ENCODE measurements around the gene SYNPO2L.

The SYNPO2L gene

DNA sequence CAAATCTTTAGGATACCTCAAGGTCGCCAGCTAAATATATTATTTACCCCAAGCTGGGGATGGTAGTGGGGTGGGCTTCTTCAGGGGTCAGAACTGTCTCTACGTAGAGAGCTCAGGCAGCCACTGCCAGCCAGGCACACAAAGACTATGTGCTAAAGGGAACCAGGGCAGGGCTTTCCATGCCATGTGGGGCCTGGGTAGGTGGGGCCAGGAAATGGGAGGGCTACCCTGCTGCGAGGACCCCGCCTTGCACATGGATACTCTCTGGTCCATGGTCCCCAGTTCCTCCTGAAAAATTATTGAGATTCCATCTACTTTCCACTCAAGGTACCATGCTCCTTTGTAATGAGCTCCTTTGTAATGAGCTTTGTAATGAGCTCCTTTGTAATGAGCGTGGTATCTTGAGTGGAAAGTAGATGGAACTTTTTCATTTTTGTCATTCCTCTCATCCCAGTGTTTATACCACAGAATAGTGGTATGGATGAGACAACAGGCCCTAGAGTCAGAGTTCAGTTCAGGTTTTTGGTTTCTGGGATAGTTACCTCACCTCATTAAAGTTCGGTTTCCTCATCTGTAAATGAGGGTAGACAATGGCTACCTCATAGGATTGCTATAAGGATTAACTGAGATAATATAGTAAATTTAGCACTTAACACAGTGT lies 5.8 kb downstream of the SYNPO2L start:
- no peak for DNase-seq (ENCODE audit: low read depth)

DNA sequence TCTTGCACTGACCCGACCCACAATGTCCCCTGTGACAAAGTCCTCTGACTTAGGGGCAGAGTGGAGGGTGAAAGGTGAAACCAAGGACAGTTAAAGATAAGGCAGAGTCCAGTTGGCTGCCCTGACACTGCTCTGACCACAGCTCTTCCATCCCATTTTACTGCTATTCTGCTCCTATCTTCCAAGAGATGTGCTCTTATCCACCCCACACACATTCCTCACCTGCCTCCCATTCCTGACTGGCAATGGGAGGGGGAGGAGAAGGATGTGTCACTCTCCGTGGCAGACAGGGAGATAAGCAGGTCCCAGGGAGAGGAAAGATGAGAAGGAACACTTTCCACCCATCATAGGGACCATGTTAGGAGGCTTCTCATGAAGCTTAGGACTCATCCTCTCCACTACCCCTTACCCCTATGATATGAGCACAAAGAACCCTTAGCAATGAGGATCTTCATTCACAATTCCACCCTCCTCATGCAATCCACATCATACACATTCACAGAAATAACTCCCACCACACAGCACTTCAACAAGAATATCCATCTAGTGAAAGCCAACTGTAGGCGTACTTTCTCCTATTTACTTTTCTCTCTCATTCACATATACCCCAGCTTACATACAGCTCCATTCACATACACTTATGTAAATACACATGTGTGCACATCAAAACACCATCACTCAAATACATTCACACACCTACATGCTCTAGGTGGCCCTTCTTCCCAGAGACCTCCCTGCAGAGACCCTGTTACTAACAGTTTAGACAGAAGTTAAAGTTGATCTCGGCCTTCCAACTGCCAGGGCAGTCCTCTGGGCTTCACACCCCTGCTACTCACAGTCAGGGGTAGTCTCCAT lies 6.6 kb downstream of the SYNPO2L start:
- DNase-seq (ENCODE audit: low read depth) = no peak

DNA sequence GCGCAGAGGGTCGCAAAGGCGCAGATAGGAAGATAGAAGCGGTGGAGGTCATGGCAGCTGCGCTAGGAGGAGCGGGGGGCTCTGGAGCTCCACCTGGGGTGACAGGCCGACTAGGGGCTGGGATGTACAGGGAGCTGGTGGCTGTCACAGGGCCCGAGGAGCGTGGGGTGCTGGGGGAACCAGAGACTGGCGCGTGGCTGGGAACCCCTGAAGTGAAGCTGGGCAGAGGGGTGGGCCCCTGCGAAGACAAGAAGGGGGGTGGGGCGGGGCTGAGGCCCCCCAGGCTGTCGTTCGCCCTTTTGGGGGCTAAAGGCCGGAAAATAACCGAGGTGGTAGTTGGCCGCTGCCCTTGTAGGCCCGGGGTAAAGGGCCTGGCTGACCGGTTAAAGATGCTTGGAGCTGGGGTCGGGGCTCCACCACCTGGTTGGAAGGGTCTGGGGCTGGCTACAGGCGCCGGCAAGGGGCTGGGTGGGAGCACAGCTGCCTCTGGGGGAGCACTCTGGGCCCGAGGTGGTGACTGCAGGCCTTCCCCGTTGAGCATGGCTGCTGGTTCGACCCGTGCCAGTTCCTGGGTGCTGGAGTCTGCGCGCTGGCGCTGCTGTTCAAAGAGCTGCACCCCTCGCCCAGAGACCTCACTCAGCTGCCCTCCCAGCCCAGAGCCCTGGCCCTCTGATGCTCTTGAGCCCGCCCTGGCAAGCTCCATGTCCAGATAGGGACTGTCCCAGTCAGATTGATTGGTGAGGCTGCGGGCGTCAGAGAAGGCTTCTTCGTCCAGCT lies 7.8 kb downstream of the SYNPO2L start:
- DNase-seq (ENCODE audit: low read depth) = no peak

DNA sequence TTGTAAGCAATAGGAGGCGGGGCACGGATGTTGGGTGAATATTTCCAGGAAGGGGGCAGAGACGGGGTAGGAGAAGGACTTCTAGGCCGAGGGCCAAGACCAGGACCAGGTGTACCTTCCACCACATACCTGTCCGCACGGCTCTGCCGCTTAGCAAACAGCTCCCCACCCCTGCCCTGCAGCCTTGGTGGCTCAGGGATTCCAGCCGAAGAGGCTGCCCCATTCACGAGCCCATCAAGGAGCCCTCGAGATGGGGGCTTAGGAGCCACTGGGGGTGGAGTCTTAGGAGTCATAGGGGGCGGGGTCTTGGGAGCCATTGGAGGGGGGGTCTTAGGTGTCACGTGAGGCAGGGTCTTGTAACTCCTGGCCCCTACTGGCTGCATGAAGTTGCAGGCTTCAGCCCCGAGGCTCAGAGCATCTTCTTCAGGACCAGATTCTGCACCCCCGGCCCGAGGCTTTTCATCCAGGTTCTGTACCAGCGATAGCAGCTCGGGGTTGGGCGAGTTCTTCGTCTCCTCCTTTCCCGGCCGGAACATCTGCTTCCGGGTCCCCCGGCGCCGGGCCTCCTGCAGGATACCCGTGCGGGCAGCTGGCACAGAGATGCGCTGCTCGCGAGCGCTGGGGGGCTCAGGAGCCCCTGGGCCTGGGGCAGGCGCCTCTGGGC lies 8.5 kb downstream of the SYNPO2L start:
- DNase-seq (ENCODE audit: low read depth) = no peak

DNA sequence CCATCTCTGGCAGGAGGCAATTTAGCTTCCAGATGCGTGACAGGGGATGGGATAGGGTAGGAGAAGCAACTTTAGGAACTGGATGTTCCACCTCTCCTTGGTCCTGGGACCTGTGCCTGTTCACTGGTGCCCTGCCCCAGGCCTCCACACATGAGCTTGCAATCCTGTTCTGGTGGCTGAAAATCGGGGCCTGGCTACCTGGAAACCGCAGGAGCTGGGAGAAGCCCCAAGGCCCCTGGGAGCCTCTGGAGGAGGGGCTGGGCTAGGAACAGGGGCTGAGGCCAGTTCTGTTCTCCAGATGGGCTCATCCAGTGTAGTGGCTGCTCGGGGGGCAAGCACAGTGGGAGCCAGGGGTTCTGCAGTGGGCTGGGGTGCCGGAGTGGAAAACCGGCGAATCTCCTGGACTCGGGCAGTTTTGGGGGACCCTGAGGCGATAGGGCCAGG lies 9.2 kb downstream of the SYNPO2L start:
- no peak for DNase-seq (ENCODE audit: low read depth)

DNA sequence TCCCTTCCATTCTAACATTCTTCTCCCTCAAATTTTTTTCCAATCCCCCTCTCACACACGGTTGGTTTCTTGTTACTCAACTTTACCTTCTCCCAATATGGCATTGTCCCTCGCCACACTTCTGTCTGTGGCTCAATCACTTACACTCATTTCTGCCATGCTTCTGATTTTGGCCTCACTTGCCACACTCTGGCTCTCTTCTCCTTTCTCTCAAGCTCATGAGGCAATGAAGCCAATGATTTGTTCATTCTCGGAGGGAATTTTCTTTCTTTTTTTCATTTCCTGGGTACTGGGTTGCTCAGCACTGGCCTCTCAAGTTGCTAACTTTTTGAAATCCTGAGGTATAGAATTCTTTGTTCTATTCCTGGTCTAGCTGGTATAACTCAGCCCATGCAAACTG lies 10.6 kb downstream of the SYNPO2L start:
- no peak for DNase-seq (ENCODE audit: low read depth)

DNA sequence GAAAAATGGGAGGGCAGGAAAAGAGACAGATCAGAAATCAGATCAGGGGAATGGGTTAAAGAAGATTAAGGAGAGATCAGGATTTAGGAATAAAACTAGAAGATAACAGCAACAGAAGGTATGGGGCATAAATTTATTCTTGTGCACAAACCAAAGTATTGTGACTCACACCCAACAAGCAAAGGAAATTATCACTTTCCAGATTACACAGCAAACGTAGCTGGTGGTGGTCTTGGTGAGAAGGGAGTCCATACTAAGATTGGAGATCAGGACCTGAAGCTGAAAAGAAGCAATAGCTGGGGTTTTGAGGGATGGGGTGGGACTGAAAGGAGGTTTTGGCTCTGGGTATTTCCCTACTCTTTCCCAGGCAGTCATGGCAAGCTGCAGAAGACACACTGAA lies 11.1 kb downstream of the SYNPO2L start:
- DNase-seq (ENCODE audit: low read depth) = no peak

DNA sequence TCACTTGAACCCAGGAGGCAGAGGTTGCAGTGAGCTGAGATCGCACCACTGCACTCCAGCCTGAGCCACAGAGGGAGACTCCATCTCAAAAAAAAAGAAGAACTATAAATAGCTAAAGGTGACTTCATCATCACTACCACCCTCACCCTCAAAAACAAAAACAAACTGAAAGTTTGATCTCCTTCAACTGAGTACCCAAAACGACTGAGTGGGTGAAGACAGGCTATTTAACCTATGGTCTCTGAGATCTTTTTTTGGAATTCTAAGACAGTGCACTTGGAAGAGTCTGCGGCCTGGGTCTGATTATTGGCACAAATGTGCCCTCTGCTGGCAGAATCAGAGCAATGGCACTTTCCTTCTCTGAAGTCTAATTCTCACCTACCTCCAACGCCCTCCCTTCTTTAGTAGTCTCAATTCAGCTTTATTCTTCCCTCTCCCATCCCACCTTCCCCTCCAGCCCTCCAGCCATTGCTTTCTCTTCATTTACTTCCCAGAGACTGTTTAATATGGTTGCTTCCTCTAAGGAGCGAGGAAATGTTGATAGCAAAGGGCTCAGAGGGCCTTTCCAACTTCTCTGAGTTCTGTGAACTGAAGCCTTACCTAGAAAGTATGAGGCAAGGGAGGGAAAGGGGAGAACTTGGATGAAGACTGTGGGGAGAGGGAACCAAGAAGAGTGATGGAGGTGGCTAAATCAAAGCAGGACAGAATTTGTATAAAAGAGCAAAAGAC lies 11.7 kb downstream of the SYNPO2L start:
- peak; percentile 33 for DNase-seq (ENCODE audit: low read depth)

DNA sequence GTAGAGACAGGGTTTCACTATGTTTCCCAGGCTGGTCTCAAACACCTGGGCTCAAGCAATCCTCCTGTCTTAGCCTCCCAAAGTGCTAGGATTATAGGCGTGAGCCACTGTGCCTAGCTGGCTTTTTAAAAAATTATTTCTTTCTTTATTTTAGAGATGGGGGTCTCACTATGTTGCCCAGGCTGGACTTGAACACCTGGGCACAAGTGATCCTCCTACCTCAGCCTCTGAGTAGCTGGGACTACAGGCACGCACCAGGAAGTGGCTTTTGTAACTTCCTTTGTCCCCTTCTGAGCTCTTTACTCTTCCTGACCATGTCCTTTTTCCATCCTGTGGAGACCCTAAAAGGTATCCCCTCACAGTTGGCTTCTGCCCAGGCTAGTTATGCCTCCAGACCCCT lies 12.5 kb downstream of the SYNPO2L start:
- DNase-seq (ENCODE audit: low read depth) = no peak

DNA sequence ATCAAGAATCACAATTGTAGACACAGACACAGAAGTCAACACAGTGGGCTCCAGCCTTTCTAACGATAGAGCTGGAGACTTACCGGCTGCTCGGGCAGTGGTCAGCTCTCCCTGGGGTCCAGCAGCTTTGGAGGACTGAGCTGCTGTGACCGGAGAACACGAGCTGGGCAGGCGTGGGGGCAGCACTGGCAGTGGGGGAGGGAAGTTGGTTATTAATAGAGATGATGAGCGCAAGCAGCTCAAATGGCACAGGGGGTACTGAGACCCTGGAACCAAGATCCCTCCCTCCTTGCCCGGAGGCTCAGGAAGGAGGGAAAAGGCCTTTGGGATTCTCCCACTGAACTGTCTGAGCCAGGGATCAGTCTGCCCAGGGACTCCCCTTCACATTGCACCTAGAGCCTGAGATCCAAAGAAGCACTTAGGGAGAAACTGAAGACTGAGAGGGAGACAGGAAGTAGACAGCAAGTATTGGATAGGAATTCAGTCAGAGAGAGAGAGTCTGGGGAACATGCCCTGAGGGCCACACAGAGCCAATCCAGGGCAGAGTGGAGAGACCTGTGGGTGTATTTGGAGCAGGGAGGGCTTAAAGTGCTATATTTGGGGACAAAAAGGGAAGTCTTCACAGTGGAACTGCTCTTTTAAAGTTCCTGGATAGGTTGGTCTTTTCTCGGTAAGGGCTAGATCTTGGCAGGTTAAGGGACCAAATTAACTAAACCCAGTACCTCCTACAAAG lies 14.3 kb downstream of the SYNPO2L start, which contains the start of gene MYOZ1:
Gene MYOZ1 (minus strand): TSS at position 147 of the 733 bp plus-strand sequence. CDS start 1,457 bp downstream, outside the sequence.
- DNase-seq (ENCODE audit: low read depth) = no peak

DNA sequence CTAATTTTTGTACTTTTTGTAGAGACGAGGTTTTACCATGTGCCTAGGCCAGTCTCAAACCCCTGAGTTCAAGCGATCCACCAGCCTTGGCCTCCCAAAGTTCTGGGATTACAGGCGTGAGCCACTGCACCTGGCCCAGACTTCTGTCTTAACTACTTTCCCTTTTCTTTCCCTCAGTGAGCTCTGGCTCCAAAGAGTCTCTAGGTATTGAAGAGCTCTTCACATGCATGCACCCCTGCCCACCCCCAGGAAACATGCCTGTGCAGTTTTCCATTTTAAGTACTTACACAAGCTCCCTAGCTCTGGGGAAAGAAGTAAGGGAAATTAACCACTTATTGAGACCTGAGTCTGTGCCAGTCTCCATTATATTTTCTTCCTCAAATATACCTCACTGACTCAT lies 16.5 kb downstream of the SYNPO2L start:
- no peak for DNase-seq (ENCODE audit: low read depth)

DNA sequence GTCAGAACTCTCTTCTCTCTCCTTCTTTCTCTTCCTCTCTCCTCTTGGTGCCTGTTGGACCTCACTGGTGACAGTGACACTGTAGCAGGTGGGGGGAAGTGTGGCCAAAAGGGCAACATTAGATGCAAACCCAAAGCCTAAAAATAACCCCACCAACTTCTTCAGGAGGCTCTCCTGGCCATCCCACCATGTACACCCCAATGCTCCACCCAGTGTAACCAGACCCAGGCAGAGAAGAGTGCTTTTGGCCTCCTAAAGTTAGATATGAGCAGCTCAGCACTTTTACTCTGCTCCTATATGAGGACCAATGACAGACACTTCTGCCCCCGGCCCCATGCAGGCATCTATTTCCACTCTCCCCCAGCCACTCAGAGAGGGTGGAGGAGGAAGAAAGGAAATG lies 20.0 kb downstream of the SYNPO2L start:
- no peak for DNase-seq (ENCODE audit: low read depth)

DNA sequence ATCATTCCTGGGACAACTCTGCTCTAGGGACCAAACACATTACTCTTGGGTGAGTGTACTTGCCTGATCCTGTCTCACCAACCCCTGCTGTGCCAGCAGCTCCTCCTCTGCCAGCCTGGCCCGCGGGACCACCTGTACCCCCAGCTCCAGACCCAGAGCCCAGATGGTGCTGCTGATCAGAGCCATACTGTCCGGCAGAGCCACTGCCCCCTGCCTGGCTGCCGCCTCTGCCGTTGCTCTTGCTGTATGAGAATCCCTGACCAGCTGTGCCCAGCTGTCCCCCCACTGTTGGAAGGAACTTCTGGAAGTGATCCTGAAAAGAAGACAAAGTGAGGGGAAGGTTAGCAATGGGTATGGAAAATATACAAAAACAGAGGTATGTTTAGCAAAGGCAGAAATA lies 21.4 kb downstream of the SYNPO2L start:
- DNase-seq (ENCODE audit: low read depth) = no peak

DNA sequence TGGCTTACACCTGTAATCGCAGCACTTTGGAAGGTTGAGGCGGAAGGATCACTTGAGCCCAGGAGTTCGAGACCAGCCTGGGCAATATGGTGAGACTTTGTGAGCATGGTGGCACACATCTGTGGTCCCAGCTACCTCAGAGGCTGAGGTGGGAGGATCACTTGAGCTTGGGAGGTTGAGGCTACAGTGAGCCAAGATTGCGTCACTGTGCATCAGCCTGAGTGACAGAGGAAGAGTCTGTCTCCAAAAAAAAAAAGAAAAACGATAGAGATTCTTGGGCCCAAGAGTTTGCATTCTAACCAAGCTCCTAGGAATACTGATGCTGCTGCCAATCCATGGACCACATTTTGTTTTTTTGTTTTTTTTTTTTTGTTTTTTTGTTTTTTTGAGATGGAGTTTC lies 26.7 kb downstream of the SYNPO2L start:
- no peak for DNase-seq (ENCODE audit: low read depth)

DNA sequence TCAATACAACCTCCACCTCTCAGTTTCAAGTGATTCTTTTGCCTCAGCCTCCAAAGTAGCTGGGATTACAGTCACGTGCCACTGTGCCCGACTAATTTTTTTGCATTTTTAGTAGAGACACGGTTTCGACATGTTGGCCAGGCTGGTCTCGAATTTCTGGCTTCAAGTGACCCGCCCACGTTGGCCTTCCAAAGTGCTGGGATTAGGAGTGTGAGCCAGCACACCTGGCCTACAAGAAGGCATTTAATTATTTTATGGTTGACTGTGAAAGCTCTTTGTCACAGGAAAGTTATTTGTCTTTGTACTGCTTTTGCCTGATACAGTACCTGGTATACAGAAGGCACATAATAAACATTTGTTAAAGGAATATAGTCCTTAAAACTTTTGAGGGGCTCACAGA lies 27.4 kb downstream of the SYNPO2L start:
- DNase-seq (ENCODE audit: low read depth) = no peak

DNA sequence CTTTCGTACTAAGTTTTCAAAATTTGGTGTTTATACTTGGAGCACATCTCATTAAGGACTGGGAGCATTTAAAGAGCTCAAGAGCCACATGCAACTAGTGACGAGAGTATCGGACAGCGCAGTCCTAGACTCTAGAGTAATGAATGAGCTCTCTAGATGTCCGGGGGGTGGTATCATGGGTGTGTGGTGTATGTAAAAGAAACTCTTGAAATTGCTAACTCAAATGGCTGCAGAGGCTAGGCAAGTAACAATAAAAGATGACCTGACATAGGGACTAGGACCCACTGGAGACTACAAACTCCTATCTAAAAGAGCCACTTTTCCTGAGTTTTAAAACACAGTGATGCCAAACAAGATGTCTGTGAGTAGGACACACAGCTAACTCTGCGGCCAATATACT lies 28.5 kb downstream of the SYNPO2L start:
- DNase-seq (ENCODE audit: low read depth) = no peak

DNA sequence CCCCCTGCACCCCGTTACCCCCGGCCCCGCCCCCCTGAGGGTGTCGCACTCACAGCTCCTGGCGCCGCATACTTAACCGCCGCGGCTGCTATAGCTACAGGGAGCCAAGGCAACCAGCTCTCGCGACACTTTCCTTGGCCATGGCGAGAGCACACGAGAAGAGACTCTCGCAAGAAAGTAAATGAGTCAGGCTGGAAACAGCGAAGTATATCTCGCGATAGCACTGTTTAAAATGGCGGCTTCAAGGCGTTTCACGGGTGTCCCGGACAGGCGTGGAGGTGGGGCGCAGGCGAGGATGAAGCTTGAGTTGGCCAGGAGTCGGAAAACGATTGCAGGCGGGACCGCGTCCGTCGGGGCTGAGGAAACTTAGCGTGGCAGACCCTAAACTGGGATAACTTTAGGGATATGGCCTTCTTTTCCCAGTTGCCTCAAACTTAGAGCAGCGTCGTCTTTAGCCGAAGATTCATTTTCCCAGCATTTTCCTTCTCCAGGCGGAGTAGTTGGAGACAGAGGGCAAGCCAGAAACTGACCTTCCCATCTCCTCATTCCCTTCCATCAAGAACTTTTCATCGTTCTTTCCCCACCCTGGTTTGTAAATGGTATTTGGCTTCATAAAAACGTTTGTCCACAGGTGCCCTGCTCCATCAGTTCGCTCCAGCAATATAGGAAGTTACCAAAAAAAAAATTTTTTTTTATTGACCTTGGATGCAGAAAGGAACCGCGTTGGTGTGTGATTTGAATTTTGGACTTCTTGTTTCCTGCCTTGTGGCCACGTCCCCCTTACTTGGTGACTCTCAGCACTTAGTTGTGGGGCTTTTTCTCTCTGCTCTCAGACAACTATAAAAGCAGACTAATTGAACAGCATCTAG lies 29.7 kb downstream of the SYNPO2L start:
- peak; percentile 89 for DNase-seq (ENCODE audit: low read depth)

DNA sequence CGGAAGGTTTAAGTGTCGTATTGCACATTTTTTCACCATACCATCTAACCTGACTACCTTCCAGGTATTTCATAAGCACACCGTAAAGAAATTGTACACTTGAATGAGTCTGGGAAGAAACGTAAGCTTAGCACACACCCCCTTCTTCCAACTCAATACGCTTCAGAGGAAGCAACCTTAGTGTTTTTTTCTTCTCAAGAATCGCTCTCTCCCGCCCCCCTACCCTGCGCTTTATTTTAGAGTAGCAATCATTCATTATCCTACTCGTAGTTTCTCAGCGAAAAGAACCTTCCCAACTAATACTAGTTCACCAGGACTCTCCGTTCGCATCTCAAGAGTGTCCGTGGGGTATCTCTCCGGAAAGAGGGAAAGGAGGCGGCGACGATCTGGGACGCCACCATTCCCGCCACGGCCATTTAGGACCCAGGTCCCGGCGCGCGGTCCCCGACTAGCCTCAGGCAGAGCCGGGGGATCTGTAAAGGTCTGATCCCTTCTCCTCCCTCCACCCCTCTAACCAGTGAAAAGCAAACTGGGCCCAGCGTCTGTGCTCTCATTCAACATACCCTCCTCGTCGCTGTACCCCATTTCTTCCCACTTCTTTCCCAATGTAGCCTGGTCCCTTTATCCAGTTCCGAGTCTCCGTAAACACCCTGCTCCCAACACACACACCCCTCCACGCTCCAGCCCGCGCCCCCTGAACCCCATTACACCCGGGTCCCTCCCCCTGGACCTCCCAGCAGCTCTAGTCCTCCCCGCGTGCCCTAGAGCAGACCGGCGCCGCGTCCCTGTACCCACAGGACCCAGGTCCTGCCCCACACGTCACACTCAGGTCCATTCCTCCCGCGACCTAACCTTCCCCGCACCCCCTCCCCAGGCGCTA lies 30.6 kb downstream of the SYNPO2L start:
- DNase-seq (ENCODE audit: low read depth) = no peak

DNA sequence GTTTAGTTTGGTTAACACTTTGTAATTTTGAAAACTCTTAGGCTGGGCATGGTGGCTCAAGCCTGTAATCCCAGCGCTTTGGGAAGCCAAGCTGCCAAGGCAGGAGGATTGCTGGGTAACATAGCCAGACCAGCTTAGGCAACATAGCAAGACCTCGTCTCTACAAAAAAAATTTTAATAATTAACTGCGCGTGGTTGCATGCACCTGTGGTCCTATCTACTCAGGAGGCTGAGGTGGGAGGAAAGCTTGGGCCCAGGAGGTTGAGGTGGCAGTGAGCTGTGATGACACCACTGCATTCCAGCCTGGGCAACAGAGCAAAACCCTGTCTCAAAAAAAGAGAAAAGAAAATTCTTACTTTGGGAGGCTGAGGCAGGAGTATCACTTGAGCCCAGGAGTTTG lies 32.8 kb downstream of the SYNPO2L start:
- no peak for DNase-seq (ENCODE audit: low read depth)
